Prostate gland (tissue), 2 donors: ENCODE data around the gene CRYL1. TPM values are rescaled to one million over a fixed set of nuclear protein-coding genes. Genes with fewer than 3 reads are reported as not detected.

ENCODE experiments used
- DNase-seq: peaks from one replicate; pipeline ENCODE4 v3.0.0-alpha.2; 2019; ENCODE audit warnings: low spot score
- H3K27ac ChIP-seq, 2 donors: fragments of 200-600 bp; sonication (generic); 2 replicates each; pipeline ENCODE4 v1.5.1; 2017 to 2019
- H3K27me3 ChIP-seq: fragments of 200-600 bp; sonication (generic); replicated peaks from 2 replicates; pipeline ENCODE4 v1.5.1; 2019; ENCODE audit not compliant: insufficient read depth
- H3K36me3 ChIP-seq, 2 donors: fragments of 200-600 bp; sonication (generic); 1 replicate in 1 of 2; 2 replicates in 1 of 2; pipeline versions ENCODE4 v1.5.1 to v1.8.1; 2017 to 2019
- H3K4me1 ChIP-seq: fragments of 200-600 bp; sonication (generic); replicated peaks from 2 replicates; pipeline ENCODE4 v1.5.1; 2019
- H3K4me3 ChIP-seq, 2 donors: fragments of 200-600 bp; sonication (generic); 2 replicates each; pipeline ENCODE4 v1.5.1; 2017 to 2019
- H3K9me3 ChIP-seq: fragments of 200-600 bp; sonication (generic); 2 replicates; pipeline ENCODE4 v1.5.1; 2017
- CTCF ChIP-seq, 4 experiments: fragments of 200-600 bp in 2 of 4; fragments of 450-650 bp in 2 of 4; sonication (generic) in 2 of 4; IDR thresholded peaks; 1 replicate in 3 of 4; 2 replicates in 1 of 4; pipeline ENCODE4 v1.5.1; 2016 to 2019; ENCODE audit warnings: antibody characterized with exemption in 4 of 4, mild to moderate bottlenecking in 2 of 4, moderate library complexity in 2 of 4
- POLR2A ChIP-seq: fragments of 450-650 bp; IDR thresholded peaks from one replicate; pipeline ENCODE4 v1.6.1; 2016; ENCODE audit warnings: antibody characterized with exemption, mild to moderate bottlenecking
- POLR2AphosphoS5 ChIP-seq: sonication (generic); formaldehyde crosslinking; IDR thresholded peaks from one replicate; pipeline ENCODE4 v1.6.1; 2017; ENCODE audit warnings: antibody characterized with exemption
- WGBS: methylation state at CpG from one replicate; pipeline ENCODE4 v1.1.5; 2018; 5-methylcytosine and 5-hydroxymethylcytosine counted together
- intact Hi-C: fragments of 100-400 bp; cut with DNase I; formaldehyde crosslinking; loops from one replicate; pipeline ENCODE4 v1.14.2; 2022
- total RNA-seq, 2 donors: library from RNA; depleted of rRNA; stranded (reverse); fragments of >200 nt; gene quantifications; one replicate each; pipeline ENCODE4 v1.1.0, GENCODE V29; 2016

Gene CRYL1
- total RNA-seq, 2 donors from 2014 or later = 35.3 to 75.5 TPM

- intact Hi-C loops = no loop called here
- Histone ChIP-seq H3K9me3 (no peaks in the 10 kb centered on the region), H3K4me1 (no peaks in the 10 kb centered on the region), H3K36me3 (no peaks in the 10 kb centered on the region), H3K27me3 (no peaks in the 10 kb centered on the region), H3K4me3 (no peak overlapping the region), H3K27ac (no peak overlapping the region)
- TF ChIP-seq POLR2A (no peak), CTCF (IDR thresholded peaks at IDR 0.05) (no peak), POLR2AphosphoS5 (no peak)
- 72% methylated on average over 5 of the region's 5 CpGs for WGBS
- DNase-seq = no peak
Observed at GRCh38 chr13:20561741-20562140, 36.1 kb upstream of the CRYL1 start.

GRCh38 chr13:20559659-20560356 is 34.2 kb upstream of the CRYL1 start:
- no peak overlapping the region for H3K27ac ChIP-seq
- no peaks in the 10 kb centered on the region for H3K4me1 ChIP-seq
- WGBS = 81% methylated on average over 6 of the region's 6 CpGs
- TF ChIP-seq CTCF (IDR thresholded peaks at IDR 0.05) (no peak), POLR2A (no peak), POLR2AphosphoS5 (no peak)
- intact Hi-C loops = no loop called here
- H3K4me3 ChIP-seq = no peak overlapping the region
- H3K9me3 ChIP-seq = no peaks in the 10 kb centered on the region
- no peaks in the 10 kb centered on the region for H3K36me3 ChIP-seq
- no peak for DNase-seq
- no peaks in the 10 kb centered on the region for H3K27me3 ChIP-seq

GRCh38 chr13:20558982-20559381 is 33.3 kb upstream of the CRYL1 start:
- DNase-seq = no peak
- H3K9me3 ChIP-seq = no peaks in the 10 kb centered on the region
- WGBS = 87% methylated on average over 3 of the region's 3 CpGs
- H3K4me3 ChIP-seq = no peak overlapping the region
- H3K4me1 ChIP-seq = no peaks in the 10 kb centered on the region
- intact Hi-C loops = no loop called here
- no peak overlapping the region for H3K27ac ChIP-seq
- TF ChIP-seq CTCF (IDR thresholded peaks at IDR 0.05) (no peak), POLR2A (no peak), POLR2AphosphoS5 (no peak)
- H3K36me3 ChIP-seq = no peaks in the 10 kb centered on the region
- H3K27me3 ChIP-seq = no peaks in the 10 kb centered on the region

- Histone ChIP-seq H3K9me3 (no peaks in the 10 kb centered on the region), H3K4me1 (no peaks in the 10 kb centered on the region), H3K27me3 (no peaks in the 10 kb centered on the region), H3K27ac (no peak overlapping the region), H3K36me3 (no peaks in the 10 kb centered on the region), H3K4me3 (no peak overlapping the region)
- intact Hi-C loops = no loop called here
- TF ChIP-seq CTCF (IDR thresholded peaks at IDR 0.05) (no peak), POLR2A (no peak), POLR2AphosphoS5 (no peak)
- DNase-seq = no peak
- WGBS = 31% methylated on average over 3 of the region's 3 CpGs
Observed at GRCh38 chr13:20553311-20553710, 27.7 kb upstream of the CRYL1 start.

- H3K9me3 ChIP-seq = no peaks in the 10 kb centered on the region
- H3K4me1 ChIP-seq = no peaks in the 10 kb centered on the region
- WGBS = 54% methylated on average over 5 of the region's 5 CpGs
- DNase-seq = no peak
- H3K27me3 ChIP-seq = no peaks in the 10 kb centered on the region
- intact Hi-C loops = no loop called here
- TF ChIP-seq POLR2A (no peak), CTCF (IDR thresholded peaks at IDR 0.05) (no peak), POLR2AphosphoS5 (no peak)
- H3K4me3 ChIP-seq = no peak overlapping the region
- H3K27ac ChIP-seq = no peak overlapping the region
- no peaks in the 10 kb centered on the region for H3K36me3 ChIP-seq
Observed at GRCh38 chr13:20550799-20551198, 25.1 kb upstream of the CRYL1 start.
